Activated B cell treated with CpG ODN at 0.5 μM for 24 hours (primary cell): ENCODE data around the gene CADM4. TPM values are rescaled to one million over a fixed set of nuclear protein-coding genes. Genes with fewer than 3 reads are reported as not detected.
A peak's percentile ranks its signal among the peaks of the same experiment; 100 is the strongest.
"Not testable (repeated sequence)": the region's sequence is repeated elsewhere in the genome, so short reads cannot be mapped to it uniquely, and the experiment has no call there.

ENCODE experiments used
- ATAC-seq: fragments of 200-7000 bp; cut with Tn5 transposase; one replicate; pipeline ENCODE4 v1.10.0; 2021; ENCODE audit warnings: low read depth, mild to moderate bottlenecking, moderate library complexity
- CTCF ChIA-PET: fragments of 350-600 bp; sonication (Branson Sonifier 250); formaldehyde crosslinking; loops from one replicate; lab custom pipeline; 2021; ENCODE audit warnings: antibody characterized with exemption; lab: Charles Lee
- POLR2A ChIA-PET: fragments of 350-600 bp; sonication (Branson Sonifier 250); formaldehyde crosslinking; loops from one replicate; lab custom pipeline; 2021; ENCODE audit warnings: antibody characterized with exemption; lab: Charles Lee
- DNase-seq: peaks from one replicate; pipeline ENCODE4 v3.0.0; 2022
- H3K27ac Mint-ChIP-seq: one replicate; pipeline ENCODE4 v1.8.0; 2020; ENCODE audit warnings: mixed read lengths
- H3K27me3 Mint-ChIP-seq: one replicate; pipeline ENCODE4 v1.8.0; 2021; ENCODE audit warnings: mixed read lengths
- H3K36me3 Mint-ChIP-seq: one replicate; pipeline ENCODE4 v1.8.0; 2021; ENCODE audit warnings: low read depth, mixed read lengths
- H3K4me1 Mint-ChIP-seq: one replicate; pipeline ENCODE4 v1.8.0; 2021; ENCODE audit warnings: mixed read lengths
- H3K4me3 Mint-ChIP-seq: one replicate; pipeline ENCODE4 v1.8.0; 2020; ENCODE audit warnings: mild to moderate bottlenecking, mixed read lengths
- H3K9me3 Mint-ChIP-seq: one replicate; pipeline ENCODE4 v1.8.0; 2020; ENCODE audit warnings: mixed read lengths
- intact Hi-C: fragments of 100-400 bp; cut with micrococcal nuclease; formaldehyde crosslinking; loops from one replicate; pipeline ENCODE4 v1.15.1; 2024
- total RNA-seq: library from RNA; stranded (reverse); gene quantifications from 2 replicates; pipeline ENCODE4 v1.2.3, GENCODE V29; 2022
- TF ChIP-seq, protein P1 (sequence below): fragments of 200-600 bp; IDR thresholded peaks from one replicate; pipeline ENCODE4 v1.8.0; 2022; ENCODE audit warnings: antibody characterized with exemption, mild to moderate bottlenecking

Gene CADM4
- total RNA-seq, 1 donor from 2014 or later = not detected

DNA sequence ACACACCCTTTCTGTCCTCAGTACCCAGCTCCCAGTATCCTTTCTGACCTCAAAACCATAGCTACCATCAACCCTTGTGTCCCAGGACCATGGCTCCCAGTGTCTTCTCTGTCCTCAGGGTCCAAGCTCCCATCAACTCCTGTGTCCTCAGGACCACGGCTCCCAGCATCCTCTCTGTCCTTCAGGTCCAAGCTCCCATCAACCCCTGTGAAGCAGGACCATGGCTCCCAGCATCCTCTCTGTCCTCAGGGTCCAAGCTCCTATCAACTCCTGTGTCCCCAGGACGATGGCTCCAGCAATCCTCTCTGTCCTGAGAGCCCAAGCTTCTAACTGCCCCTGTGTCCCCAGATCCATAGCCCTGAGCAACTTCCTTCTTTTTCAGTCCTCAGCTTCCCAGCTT lies 1.7 kb upstream of the CADM4 start:
- no peak for ATAC-seq
- intact Hi-C loops = no loop called here
- DNase-seq = no peak
- Mint-ChIP-seq H3K4me1 (peaks cover 19% of the 10 kb centered on the region), H3K36me3 (no peaks in the 10 kb centered on the region), H3K27me3 (peaks cover 31% of the 10 kb centered on the region), H3K27ac (no peak overlapping the region), H3K9me3 (peaks cover 1% of the 10 kb centered on the region), H3K4me3 (peak overlapping the region; percentile 52)
- POLR2A ChIA-PET = interaction anchor here (0.6 kb wide), 1 partner anchor 12 kb away, joined by 6 read pairs; no protein-coding TSS in a partner anchor
- TF ChIP-seq, protein P1, sequence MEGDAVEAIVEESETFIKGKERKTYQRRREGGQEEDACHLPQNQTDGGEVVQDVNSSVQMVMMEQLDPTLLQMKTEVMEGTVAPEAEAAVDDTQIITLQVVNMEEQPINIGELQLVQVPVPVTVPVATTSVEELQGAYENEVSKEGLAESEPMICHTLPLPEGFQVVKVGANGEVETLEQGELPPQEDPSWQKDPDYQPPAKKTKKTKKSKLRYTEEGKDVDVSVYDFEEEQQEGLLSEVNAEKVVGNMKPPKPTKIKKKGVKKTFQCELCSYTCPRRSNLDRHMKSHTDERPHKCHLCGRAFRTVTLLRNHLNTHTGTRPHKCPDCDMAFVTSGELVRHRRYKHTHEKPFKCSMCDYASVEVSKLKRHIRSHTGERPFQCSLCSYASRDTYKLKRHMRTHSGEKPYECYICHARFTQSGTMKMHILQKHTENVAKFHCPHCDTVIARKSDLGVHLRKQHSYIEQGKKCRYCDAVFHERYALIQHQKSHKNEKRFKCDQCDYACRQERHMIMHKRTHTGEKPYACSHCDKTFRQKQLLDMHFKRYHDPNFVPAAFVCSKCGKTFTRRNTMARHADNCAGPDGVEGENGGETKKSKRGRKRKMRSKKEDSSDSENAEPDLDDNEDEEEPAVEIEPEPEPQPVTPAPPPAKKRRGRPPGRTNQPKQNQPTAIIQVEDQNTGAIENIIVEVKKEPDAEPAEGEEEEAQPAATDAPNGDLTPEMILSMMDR = no peak
- CTCF ChIA-PET = no interaction called here

DNA sequence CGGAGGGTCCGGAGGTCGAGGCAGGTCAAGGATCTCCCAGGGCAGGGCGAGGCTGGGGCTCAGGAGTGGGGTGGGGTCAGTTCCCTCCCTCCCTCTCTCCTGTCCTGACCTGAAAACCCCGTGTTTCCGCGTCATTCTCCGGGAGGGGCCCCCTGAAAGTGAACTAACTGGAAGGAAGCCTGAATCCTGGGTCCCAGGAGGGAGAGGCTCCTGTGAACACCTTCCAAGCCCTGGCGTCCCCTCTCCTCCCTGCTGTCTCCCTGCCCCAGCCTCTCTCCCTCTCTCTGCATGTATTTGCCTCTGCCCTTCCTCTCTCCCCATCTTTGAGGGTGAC lies 741 bp upstream of the CADM4 start:
- Mint-ChIP-seq H3K4me1 (peaks cover 19% of the 10 kb centered on the region), H3K4me3 (peak overlapping the region; percentile 79), H3K27ac (no peak overlapping the region), H3K27me3 (peaks cover 31% of the 10 kb centered on the region), H3K9me3 (no peaks in the 10 kb centered on the region), H3K36me3 (no peaks in the 10 kb centered on the region)
- ATAC-seq (no peak), DNase-seq (no peak)
- ChIA-PET POLR2A (no interaction called here), CTCF (interaction anchor here (0.7 kb wide), 1 partner anchor 169 kb away, joined by 4 read pairs; no protein-coding TSS in a partner anchor)
- intact Hi-C loops = no loop called here
- TF ChIP-seq, protein P1 = no peak

DNA sequence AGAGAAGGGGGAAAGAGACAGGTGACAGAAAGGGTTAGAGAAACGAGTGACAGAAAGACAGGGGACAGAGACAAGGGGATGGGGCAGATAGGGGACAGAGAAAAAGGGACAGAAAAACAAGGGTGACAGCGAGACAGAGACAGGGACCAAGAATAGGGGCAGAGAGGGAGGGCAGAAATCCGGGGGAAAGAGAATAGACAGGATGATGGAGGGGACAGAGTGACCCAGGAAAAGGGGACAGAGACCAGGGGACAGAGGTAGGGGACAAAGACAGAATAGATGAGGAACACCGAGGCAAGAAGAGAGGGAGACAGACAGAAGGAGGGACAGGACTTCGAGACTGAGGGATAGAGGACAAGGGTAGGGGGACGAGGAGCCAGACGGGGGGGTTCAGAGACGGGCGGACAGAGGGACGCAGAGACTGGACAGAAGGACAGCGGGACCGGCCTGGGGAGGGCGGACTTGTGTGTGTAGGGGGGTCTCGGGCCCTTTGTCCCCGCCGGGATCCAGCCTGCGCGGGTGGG lies 593 bp downstream of the CADM4 start:
- Mint-ChIP-seq H3K9me3 (no peaks in the 10 kb centered on the region), H3K36me3 (no peaks in the 10 kb centered on the region), H3K27me3 (peaks cover 34% of the 10 kb centered on the region), H3K4me1 (peaks cover 23% of the 10 kb centered on the region), H3K4me3 (peak overlapping the region; percentile 80), H3K27ac (no peak overlapping the region)
- no peak for ATAC-seq
- intact Hi-C loops = loop anchor here (5.0 kb wide), 1 partner anchor 42 kb away; the partner anchor contains the start of genes IRGQ and ZNF576
- ChIA-PET CTCF (no interaction called here), POLR2A (no interaction called here)
- TF ChIP-seq, protein P1 = no peak
- no peak for DNase-seq

DNA sequence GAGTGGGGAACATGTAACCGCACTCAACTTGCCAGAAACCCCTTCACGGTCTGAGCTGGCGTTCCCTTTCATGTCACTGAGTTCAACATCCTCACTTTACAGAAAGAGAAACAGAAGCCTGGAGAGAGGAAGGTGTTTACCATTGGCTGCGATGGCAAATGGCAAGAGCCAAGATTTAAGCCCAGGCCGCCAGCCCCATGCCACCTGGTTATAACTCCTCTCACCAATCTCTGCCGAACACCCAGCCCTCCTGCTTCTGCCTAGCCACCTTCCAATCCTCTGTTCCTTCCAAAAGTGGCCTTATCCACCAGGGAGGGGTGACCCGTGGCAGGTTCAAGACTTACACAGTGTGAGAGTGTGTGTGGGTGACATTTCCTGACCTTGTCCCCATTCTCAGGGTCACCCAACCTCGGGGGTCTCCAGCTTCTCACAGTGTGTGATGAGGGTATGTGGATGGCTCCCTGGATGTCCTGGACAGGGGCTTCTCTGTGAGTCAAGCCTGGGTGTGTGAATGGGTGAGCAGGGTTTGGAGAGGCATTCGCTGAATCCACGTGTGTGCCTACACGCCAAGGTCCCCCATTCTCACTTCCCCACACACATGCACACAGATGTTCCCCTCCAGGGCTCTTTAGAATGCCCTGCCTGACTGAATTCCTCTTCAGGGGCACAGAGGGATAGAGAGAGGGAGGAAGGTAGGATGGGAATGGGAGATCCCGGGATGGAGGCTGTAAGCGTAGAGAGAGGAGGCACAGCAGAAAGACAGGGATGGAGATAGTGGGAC lies 1.2 kb downstream of the CADM4 start:
- peak overlapping the region; percentile 80 for H3K4me3 Mint-ChIP-seq
- intact Hi-C loops = loop anchor here (5.0 kb wide), 1 partner anchor 41 kb away; the partner anchor contains the start of genes IRGQ and ZNF576
- TF ChIP-seq, protein P1 = no peak
- no peaks in the 10 kb centered on the region for H3K9me3 Mint-ChIP-seq
- peak; percentile 51 for ATAC-seq
- H3K36me3 Mint-ChIP-seq = no peaks in the 10 kb centered on the region
- DNase-seq = no peak
- H3K27me3 Mint-ChIP-seq = peaks cover 34% of the 10 kb centered on the region
- peaks cover 23% of the 10 kb centered on the region for H3K4me1 Mint-ChIP-seq
- ChIA-PET POLR2A (no interaction called here), CTCF (interaction anchor here (1.2 kb wide), 1 partner anchor 83 kb away, joined by 4 read pairs; no protein-coding TSS in a partner anchor)
- H3K27ac Mint-ChIP-seq = no peak overlapping the region

DNA sequence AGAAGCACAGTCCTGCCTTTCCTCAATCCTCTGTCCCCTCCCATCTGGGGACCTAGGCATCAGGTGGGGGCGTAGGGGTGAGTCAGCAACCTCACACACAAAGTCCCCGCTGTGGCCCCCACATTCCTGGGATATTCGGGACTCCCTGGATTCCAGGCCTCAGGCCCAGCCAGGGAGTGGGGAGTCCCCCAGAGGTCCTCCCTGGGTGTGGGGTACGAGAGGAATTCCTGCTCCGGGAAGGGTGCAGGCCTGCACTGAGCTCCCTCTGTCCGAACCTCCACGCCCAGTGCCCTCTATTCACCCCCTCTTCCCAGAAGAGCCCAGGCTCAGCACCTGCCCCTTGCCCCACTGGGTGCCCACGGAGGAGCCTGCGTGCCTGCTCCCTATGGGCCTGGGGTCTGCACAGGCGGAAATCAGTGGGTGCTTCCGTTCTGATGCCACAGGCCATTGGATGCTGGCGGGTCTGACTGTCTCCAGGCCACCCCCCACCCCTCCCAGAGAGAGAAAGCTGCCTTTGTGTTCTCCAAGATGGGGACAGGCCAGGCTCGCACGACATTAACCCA lies 3.4 kb downstream of the CADM4 start:
- no peak overlapping the region for H3K27ac Mint-ChIP-seq
- intact Hi-C loops = loop anchor here (5.0 kb wide), 1 partner anchor 39 kb away; the partner anchor contains the start of genes IRGQ and ZNF576
- no peak for DNase-seq
- no peaks in the 10 kb centered on the region for H3K9me3 Mint-ChIP-seq
- TF ChIP-seq, protein P1 = no peak
- ATAC-seq = no peak
- peaks cover 23% of the 10 kb centered on the region for H3K4me1 Mint-ChIP-seq
- peaks cover 30% of the 10 kb centered on the region for H3K27me3 Mint-ChIP-seq
- H3K36me3 Mint-ChIP-seq = no peaks in the 10 kb centered on the region
- no peak overlapping the region for H3K4me3 Mint-ChIP-seq
- ChIA-PET CTCF (no interaction called here), POLR2A (no interaction called here)

DNA sequence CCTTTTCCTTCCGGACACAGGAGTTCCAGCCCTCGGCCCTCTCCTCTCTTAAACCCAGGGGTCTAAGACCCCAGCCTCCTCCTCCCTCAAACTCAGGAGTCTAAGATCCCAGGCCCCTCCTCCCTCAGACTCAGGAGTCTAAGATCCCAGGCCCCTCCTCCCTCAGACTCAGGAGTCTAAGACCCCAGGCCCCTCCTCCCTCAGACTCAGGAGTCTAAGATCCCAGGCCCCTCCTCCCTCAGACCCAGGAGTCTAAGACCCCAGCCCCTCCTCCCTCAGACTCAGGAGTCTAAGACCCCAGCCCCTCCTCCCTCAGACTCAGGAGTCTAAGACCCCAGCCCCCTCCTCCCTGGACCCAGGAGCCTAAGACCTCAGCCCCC lies 4.1 kb downstream of the CADM4 start:
- ATAC-seq, H3K27ac Mint-ChIP-seq, CTCF ChIA-PET, DNase-seq, POLR2A ChIA-PET, H3K9me3 Mint-ChIP-seq, H3K4me3 Mint-ChIP-seq, H3K36me3 Mint-ChIP-seq: not testable (repeated sequence)
- Mint-ChIP-seq H3K4me1 (peaks cover 21% of the 10 kb centered on the region), H3K27me3 (peaks cover 26% of the 10 kb centered on the region)
- intact Hi-C loops = loop anchor here (5.0 kb wide), 1 partner anchor 38 kb away; the partner anchor contains the start of genes IRGQ and ZNF576
